Measurements from ENCODE around the gene OOSP4B. TPM values are rescaled to one million over a fixed set of nuclear protein-coding genes. Genes with fewer than 3 reads are reported as not detected.
"Not testable (repeated sequence)": the region's sequence is repeated elsewhere in the genome, so short reads cannot be mapped to it uniquely, and the experiment has no call there.

Gene OOSP4B
- total RNA-seq, 1 donor from 2014 or later, result not detected

DNA sequence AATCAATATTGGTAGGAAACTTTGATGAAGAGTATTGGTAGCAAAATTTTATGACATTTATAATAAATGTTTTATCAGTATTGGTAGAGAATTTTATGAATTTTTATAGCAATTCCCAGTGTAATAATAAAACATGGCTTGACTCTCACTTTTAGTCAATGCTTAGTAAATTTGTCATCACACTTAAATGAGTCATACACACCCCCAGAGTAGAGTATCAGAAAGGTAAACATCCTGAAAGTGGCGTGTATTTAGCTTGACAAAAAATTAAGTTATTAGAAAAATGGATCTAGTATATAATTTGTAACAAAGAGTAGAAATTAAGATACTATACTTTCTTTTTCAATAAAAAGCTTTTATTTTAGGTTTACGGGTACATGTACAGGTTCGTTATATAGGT, 42.1 kb downstream of the OOSP4B start:
- Mint-ChIP-seq H3K36me3 (ENCODE audit: low read depth, unreplicated experiment) (no peaks in the 10 kb centered on the region), H3K27me3 (ENCODE audit: unreplicated experiment) (no peaks in the 10 kb centered on the region), H3K4me1 (ENCODE audit: unreplicated experiment) (peaks cover 19% of the 10 kb centered on the region), H3K9me3 (ENCODE audit: unreplicated experiment) (no peaks in the 10 kb centered on the region), H3K27ac (ENCODE audit: unreplicated experiment) (no peak overlapping the region), H3K4me3 (ENCODE audit: unreplicated experiment) (no peak overlapping the region)
- no peak for DNase-seq (ENCODE audit: low spot score)
- TF ChIP-seq, protein P1, sequence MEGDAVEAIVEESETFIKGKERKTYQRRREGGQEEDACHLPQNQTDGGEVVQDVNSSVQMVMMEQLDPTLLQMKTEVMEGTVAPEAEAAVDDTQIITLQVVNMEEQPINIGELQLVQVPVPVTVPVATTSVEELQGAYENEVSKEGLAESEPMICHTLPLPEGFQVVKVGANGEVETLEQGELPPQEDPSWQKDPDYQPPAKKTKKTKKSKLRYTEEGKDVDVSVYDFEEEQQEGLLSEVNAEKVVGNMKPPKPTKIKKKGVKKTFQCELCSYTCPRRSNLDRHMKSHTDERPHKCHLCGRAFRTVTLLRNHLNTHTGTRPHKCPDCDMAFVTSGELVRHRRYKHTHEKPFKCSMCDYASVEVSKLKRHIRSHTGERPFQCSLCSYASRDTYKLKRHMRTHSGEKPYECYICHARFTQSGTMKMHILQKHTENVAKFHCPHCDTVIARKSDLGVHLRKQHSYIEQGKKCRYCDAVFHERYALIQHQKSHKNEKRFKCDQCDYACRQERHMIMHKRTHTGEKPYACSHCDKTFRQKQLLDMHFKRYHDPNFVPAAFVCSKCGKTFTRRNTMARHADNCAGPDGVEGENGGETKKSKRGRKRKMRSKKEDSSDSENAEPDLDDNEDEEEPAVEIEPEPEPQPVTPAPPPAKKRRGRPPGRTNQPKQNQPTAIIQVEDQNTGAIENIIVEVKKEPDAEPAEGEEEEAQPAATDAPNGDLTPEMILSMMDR (IDR thresholded peaks at IDR 0.05; ENCODE audit: unreplicated experiment), result no peak

- Mint-ChIP-seq H3K27ac (ENCODE audit: unreplicated experiment) (no peak overlapping the region), H3K4me1 (ENCODE audit: unreplicated experiment) (peaks cover 19% of the 10 kb centered on the region), H3K9me3 (ENCODE audit: unreplicated experiment) (no peaks in the 10 kb centered on the region), H3K36me3 (ENCODE audit: low read depth, unreplicated experiment) (no peaks in the 10 kb centered on the region), H3K27me3 (ENCODE audit: unreplicated experiment) (no peaks in the 10 kb centered on the region), H3K4me3 (ENCODE audit: unreplicated experiment) (no peak overlapping the region)
- TF ChIP-seq, protein P1 (IDR thresholded peaks at IDR 0.05; ENCODE audit: unreplicated experiment), result no peak
- DNase-seq (ENCODE audit: low spot score), result no peak
Measured at GRCh38 chr11:60059521-60060240, 42.7 kb downstream of the OOSP4B start.

DNA sequence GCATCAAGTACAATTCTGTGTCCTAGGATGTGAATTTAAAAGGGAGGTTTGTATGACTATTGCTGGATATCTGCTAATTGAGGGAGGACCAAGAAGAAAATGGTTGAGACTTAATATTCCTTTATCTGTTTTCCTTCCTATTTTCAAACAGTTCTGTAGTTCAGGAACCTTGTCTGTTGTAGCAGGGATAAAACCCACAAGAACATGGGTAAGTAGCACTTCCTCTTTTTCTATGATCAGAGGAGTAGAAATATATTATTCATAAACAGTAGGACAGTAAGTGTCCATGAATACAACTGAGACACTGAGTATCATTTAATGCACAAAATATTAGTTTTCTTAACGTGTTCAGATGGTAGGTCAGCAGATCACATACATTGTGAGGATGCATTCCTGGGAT, 47.1 kb downstream of the OOSP4B start:
- Mint-ChIP-seq H3K4me3 (ENCODE audit: unreplicated experiment) (no peak overlapping the region), H3K4me1 (ENCODE audit: unreplicated experiment) (no peaks in the 10 kb centered on the region), H3K27ac (ENCODE audit: unreplicated experiment) (no peak overlapping the region), H3K9me3 (ENCODE audit: unreplicated experiment) (no peaks in the 10 kb centered on the region), H3K27me3 (ENCODE audit: unreplicated experiment) (no peaks in the 10 kb centered on the region), H3K36me3 (ENCODE audit: low read depth, unreplicated experiment) (no peaks in the 10 kb centered on the region)
- TF ChIP-seq, protein P1 (IDR thresholded peaks at IDR 0.05; ENCODE audit: unreplicated experiment), result no peak
- no peak for DNase-seq (ENCODE audit: low spot score)

GRCh38 chr11:60065801-60066200, 48.8 kb downstream of the OOSP4B start:
- TF ChIP-seq, protein P1 (IDR thresholded peaks at IDR 0.05; ENCODE audit: unreplicated experiment), result no peak
- H3K36me3 Mint-ChIP-seq (ENCODE audit: low read depth, unreplicated experiment), result no peaks in the 10 kb centered on the region
- no peak overlapping the region for H3K4me3 Mint-ChIP-seq (ENCODE audit: unreplicated experiment)
- no peak for DNase-seq (ENCODE audit: low spot score)
- H3K27ac Mint-ChIP-seq (ENCODE audit: unreplicated experiment), result no peak overlapping the region
- no peaks in the 10 kb centered on the region for H3K9me3 Mint-ChIP-seq (ENCODE audit: unreplicated experiment)
- H3K4me1 Mint-ChIP-seq (ENCODE audit: unreplicated experiment), result no peaks in the 10 kb centered on the region
- H3K27me3 Mint-ChIP-seq (ENCODE audit: unreplicated experiment), result no peaks in the 10 kb centered on the region

DNA sequence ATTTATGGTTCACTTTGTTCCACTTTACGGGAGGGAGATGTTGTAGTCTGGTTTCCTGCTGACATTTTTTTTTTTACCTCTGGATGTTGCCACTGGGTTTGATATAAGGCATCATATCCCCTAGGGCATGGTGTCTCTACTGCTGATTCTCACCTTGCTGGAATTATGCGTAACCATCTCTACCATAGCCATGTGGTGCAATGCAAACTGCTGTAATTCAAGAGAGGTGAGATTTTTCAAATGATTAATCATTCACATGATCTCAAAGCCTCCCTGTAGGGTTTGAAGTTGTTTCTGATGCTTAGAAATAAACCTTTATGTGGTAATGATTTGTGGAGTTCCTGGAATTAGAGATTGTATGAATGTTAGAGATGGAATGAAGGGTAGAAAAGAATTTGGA, 52.5 kb downstream of the OOSP4B start:
- DNase-seq (ENCODE audit: low spot score), result no peak
- TF ChIP-seq, protein P1 (IDR thresholded peaks at IDR 0.05; ENCODE audit: unreplicated experiment), result no peak
- no peaks in the 10 kb centered on the region for H3K4me1 Mint-ChIP-seq (ENCODE audit: unreplicated experiment)
- H3K4me3 Mint-ChIP-seq (ENCODE audit: unreplicated experiment), result no peak overlapping the region
- H3K27ac Mint-ChIP-seq (ENCODE audit: unreplicated experiment), result no peak overlapping the region
- H3K36me3 Mint-ChIP-seq (ENCODE audit: low read depth, unreplicated experiment), result no peaks in the 10 kb centered on the region
- H3K27me3 Mint-ChIP-seq (ENCODE audit: unreplicated experiment), result no peaks in the 10 kb centered on the region
- no peaks in the 10 kb centered on the region for H3K9me3 Mint-ChIP-seq (ENCODE audit: unreplicated experiment)

- not testable (repeated sequence) for H3K36me3 Mint-ChIP-seq (ENCODE audit: low read depth, unreplicated experiment); H3K27me3 Mint-ChIP-seq (ENCODE audit: unreplicated experiment); DNase-seq (ENCODE audit: low spot score); H3K4me3 Mint-ChIP-seq (ENCODE audit: unreplicated experiment); H3K4me1 Mint-ChIP-seq (ENCODE audit: unreplicated experiment); H3K27ac Mint-ChIP-seq (ENCODE audit: unreplicated experiment); H3K9me3 Mint-ChIP-seq (ENCODE audit: unreplicated experiment)
Measured at GRCh38 chr11:60071644-60072043, 54.7 kb downstream of the OOSP4B start.
